Body of pancreas (tissue), 4 donors: ENCODE data around the gene TBC1D19.

Source experiments
- POLR2A ChIP-seq, 3 donors: fragments of 450-650 bp; IDR thresholded peaks; one replicate each; pipeline ENCODE4 v1.6.1; 2016; ENCODE audit warnings: antibody characterized with exemption in 3 of 3, mild to moderate bottlenecking in 2 of 3
- TF ChIP-seq, protein P1 (sequence below), 7 experiments: fragments of 450-650 bp in 4 of 7; fragments of 200-600 bp in 3 of 7; sonication (generic) in 3 of 7; IDR thresholded peaks; one replicate each; pipeline ENCODE4 v1.5.1; 2016 to 2019; ENCODE audit warnings: antibody characterized with exemption in 7 of 7

DNA sequence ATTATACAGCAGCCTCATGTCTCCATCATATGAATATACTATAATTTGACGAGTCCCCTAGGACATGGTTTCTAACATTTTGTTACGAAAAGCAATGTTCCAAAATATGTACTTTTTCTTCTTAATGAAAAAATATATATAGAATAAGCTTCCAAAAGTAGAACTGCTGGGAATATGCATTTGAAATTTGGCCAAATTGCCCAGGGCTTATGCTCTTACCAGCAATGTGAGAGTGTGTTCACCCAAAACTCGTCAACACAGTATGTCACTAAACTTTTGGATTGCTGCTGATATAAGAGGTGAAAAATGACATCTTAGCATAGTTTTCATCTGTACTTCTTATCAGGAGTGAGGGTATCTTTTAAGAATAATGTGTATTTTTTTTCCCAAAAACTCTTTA, 212.2 kb downstream of the TBC1D19 start:
- TF ChIP-seq, protein P1, sequence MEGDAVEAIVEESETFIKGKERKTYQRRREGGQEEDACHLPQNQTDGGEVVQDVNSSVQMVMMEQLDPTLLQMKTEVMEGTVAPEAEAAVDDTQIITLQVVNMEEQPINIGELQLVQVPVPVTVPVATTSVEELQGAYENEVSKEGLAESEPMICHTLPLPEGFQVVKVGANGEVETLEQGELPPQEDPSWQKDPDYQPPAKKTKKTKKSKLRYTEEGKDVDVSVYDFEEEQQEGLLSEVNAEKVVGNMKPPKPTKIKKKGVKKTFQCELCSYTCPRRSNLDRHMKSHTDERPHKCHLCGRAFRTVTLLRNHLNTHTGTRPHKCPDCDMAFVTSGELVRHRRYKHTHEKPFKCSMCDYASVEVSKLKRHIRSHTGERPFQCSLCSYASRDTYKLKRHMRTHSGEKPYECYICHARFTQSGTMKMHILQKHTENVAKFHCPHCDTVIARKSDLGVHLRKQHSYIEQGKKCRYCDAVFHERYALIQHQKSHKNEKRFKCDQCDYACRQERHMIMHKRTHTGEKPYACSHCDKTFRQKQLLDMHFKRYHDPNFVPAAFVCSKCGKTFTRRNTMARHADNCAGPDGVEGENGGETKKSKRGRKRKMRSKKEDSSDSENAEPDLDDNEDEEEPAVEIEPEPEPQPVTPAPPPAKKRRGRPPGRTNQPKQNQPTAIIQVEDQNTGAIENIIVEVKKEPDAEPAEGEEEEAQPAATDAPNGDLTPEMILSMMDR (IDR thresholded peaks at IDR 0.05): no peak
- no peak for TF ChIP-seq POLR2A (IDR thresholded peaks at IDR 0.05)
